ENCODE data around the gene ZNF554. TPM values are rescaled to one million over a fixed set of nuclear protein-coding genes. Genes with fewer than 3 reads are reported as not detected.

ZNF554 gene
- total and polyA plus RNA-seq, 2 of the 8 experiments (the other 6 are each of a cell fraction or from before 2014, with no cell fraction given) = 1.8 to 5.7 TPM

DNA sequence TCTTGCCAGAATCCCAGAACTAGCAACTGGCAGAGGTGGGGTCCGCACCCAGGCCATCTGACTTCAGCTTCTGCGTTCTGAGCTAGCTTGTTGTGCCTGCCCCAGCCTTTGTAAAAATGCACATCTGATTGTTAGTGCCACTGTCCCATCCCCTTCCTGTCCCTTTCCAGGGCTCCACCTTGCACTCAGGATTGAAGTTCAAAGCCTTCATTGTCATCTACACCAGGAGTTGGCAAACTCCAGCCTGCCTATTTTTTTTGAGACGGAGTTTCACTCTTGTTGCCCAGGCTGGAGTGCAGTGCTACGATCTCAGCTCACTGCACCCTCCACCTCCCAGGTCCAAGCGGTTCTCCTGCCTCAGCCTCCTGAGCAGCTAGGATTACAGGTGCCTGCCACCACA lies 31.4 kb upstream of the ZNF554 start (continued):
- TF ChIP-seq, protein P1, sequence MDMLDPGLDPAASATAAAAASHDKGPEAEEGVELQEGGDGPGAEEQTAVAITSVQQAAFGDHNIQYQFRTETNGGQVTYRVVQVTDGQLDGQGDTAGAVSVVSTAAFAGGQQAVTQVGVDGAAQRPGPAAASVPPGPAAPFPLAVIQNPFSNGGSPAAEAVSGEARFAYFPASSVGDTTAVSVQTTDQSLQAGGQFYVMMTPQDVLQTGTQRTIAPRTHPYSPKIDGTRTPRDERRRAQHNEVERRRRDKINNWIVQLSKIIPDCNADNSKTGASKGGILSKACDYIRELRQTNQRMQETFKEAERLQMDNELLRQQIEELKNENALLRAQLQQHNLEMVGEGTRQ (IDR thresholded peaks at IDR 0.05; ENCODE audit: low read length) = no peak
- no peak for TF ChIP-seq POLR2A (IDR thresholded peaks at IDR 0.05; ENCODE audit: control extremely low read depth in 1 of 2, low read depth in 2 of 2, low read length in 2 of 2)
- no peak for TF ChIP-seq CBX8 (IDR thresholded peaks at IDR 0.05; ENCODE audit: borderline replicate concordance, low read depth, low read length)
- TF ChIP-seq NRF1 (IDR thresholded peaks at IDR 0.05; ENCODE audit: low read depth, low read length) = no peak
- TF ChIP-seq SRF (IDR thresholded peaks at IDR 0.05; ENCODE audit: low read depth, low read length) = no peak
- TF ChIP-seq EP300 (IDR thresholded peaks at IDR 0.05; ENCODE audit: borderline replicate concordance in 1 of 2, low read depth in 2 of 2, low read length in 2 of 2) = no peak
- no peak for TF ChIP-seq TEAD4 (IDR thresholded peaks at IDR 0.05; ENCODE audit: low read depth, low read length)
